CD4-positive, alpha-beta T cell treated with Interleukin-15 for 4 hours (primary cell): ENCODE measurements around the gene MSI2.
"Not testable (repeated sequence)": the region's sequence is repeated elsewhere in the genome, so short reads cannot be mapped to it uniquely, and the experiment has no call there.

ENCODE experiments used
- DNase-seq: peaks from one replicate; pipeline ENCODE4 v3.0.0-alpha.2; 2020; ENCODE audit warnings: low spot score

The MSI2 gene

GRCh38 chr17:57292091-57292490, 35.8 kb downstream of the MSI2 start:
- DNase-seq = no peak

DNA sequence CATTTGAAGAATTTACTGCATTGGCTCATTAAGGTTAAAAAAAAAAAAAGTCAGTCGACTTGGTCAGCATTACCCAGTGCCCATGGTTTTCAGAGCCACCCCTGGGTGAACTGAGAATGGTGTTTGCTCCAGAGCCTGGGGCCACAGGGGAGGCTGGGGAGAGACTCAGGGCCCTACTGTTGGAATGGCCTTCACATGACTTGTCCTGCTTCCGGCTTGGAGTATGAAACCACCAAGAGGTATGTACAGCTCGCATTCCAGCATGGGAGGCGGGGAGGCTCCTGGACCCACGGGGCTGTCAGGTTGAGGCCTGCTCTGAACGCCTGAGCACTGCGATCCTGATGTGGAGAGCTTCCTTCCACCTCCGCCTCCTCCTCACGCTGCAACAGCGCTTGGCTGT, 36.8 kb downstream of the MSI2 start:
- DNase-seq = no peak

GRCh38 chr17:57294101-57294500, 37.8 kb downstream of the MSI2 start:
- DNase-seq = no peak

- DNase-seq = peak; percentile 48
Measured at GRCh38 chr17:57294629-57295501, 38.5 kb downstream of the MSI2 start.

- no peak for DNase-seq
Measured at GRCh38 chr17:57295526-57296023, 39.3 kb downstream of the MSI2 start.

- no peak for DNase-seq
Measured at GRCh38 chr17:57296231-57296630, 39.9 kb downstream of the MSI2 start.

- DNase-seq = no peak
Measured at GRCh38 chr17:57299176-57299575, 42.9 kb downstream of the MSI2 start.

DNA sequence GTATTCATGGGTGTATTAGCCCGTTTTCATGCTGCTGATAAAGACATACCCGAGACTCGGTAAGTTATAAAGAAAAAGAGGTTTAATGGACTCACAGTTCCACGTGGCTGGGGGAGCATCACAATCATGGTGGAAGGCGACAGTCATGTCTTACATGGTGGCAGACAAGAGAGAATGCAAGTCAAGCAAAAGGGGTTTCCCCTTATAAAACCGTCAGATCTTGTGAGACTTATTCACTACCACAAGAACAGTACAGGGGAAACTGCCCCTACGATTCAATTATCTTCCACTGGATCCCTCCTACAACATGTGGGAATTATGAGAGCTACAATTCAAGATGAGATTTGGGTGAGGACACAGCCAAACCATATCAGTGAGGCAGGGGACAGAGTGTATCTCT, 44.3 kb downstream of the MSI2 start:
- DNase-seq = not testable (repeated sequence)

- DNase-seq = no peak
Measured at GRCh38 chr17:57302690-57303465, 46.6 kb downstream of the MSI2 start.

DNA sequence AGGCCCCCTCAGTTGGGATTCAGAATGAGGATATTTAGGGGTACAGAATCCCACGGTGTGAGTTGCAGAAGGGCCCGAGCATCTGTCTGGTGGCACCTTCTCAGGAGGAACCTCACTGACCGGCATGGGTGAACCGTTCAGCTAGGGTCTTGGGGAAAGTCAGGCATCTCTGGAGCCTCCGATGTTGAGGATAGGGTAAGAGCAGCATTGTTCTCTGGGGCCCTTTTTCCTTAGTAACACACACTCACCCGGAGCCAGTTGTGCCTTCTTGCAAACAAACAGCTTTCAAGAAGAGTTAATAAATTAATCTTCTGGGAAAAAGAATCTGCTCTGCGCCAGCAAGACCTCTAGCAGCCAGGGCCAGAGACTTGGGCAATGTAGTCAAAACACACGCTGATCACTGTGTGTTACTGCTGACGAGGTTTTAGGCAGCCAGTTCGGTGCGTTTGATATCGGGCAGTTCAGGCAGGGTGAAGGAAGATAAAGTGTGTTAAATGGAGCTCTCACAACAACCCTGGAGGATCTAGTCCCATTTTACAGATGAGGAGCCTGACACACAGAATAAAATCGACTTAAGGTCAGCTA, 48.9 kb downstream of the MSI2 start:
- DNase-seq = no peak

DNA sequence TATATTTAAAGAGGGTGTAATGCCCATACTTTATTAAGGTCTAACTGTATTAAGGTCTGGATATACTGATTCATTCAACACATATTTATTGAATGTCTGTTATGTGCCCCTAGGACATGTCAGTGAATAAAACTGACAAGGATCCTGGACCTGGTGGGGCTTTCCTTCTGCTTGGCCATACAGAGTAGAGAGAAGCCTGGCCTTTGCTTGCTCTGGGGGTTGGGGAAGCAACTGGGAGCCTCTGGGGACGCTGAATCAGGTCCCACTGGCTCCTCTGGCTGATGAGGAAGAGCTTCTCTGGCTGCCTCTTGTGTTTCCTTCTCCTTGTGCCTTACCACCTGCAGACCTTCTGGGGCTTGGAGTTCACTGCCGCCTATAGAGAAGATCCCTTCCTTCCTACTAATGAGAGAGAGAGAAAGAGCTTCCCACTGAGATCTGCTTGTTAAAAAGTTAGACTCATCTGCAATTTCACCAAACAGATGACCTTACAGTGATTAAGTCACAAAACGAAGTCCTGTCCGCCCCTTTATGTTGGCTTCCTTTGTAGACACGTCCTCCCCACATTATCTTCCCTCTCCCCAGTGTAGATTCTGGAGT, 49.7 kb downstream of the MSI2 start:
- no peak for DNase-seq

DNA sequence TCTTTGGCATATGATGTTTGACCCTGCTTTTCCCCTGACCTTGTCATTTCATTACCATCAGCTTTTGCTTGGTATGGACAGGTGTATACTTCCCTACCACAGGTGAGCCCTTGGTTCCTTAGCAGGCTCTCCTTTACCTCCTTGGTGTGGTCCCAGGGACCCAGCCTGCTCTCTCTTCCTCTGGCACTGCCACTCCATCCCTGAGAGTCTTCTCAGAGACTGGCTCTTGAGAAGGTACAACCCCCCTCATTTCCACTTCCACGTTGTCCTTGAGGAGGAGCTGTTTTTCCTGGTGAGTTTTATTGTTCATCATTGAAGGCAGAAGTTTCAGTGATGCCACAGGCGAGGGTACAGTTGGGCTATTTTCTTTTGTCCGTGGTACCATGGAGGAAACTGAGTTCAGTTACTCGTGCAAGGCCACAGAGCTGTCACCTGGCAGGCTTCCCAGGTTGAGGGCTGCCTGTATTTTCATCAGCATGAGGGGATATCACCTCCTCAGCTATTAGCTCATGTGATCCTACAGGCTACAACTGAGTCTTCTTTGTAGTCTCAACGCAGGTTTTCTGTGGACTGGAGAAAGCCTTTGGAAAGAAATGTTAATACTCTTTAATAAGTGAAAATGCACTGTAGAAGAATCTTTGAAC, 52.3 kb downstream of the MSI2 start:
- DNase-seq = no peak

DNA sequence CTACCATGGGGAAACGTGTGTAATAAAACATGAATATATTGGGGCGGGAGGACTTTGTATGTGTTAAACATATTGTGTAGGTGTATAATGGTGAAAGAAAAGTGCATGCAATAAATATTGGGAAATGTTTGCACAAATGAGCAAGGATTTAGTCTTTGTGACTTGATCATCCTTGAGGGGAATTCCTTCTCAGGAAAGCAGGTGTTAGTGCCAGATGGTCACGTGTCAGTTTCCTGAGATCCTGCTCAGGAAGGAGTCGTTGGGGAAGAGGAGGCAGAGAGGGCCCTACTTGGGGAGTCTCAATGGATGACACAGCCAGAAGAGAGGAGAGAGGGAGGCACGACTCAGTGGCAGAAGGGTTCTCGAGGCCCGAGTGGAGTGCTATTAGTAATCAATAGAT, 53.2 kb downstream of the MSI2 start:
- no peak for DNase-seq

DNA sequence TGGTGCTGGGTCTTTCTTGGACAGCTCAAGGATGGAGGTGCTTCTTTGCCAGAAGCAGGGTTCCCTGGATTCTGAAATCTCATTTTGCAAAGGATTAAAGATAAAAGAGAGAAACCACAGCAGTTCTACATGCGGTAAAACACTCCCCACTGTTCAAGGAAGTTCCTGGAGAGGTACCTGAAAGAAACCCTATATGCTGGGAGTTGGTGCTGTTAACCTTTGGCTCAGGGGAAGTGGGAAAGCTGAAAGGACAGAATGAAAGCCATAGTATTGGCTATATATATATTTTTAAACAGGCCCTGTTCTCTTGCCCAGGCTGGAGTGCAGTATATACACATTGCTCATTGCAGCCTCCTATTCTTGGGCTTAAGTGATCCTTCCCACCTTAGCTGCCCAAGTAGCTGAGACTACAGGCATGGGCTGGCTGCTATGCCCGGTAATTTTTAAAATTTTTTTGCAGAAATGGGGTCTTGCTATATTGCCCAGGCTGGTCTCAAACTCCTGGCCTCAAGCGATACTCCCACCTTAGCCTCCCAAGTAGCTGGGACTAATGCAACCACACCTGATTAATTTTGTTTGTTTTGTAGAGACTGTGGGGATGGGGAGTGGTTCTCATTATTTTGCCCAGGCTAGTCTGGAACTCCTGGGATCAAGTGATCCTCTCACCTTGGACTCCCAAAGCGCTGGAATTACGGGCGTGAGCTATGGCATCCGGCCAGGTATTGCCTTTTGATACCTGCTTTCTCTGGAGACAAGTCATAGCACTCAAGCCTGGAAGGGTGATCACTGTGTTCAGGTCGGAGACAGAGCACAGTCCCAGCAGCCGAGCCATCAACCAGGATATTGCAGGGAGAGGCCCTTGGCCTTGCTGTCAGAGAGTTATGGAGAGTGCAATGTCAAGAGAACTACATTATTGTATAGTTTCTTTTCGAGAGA, 55.2 kb downstream of the MSI2 start:
- DNase-seq = no peak

DNA sequence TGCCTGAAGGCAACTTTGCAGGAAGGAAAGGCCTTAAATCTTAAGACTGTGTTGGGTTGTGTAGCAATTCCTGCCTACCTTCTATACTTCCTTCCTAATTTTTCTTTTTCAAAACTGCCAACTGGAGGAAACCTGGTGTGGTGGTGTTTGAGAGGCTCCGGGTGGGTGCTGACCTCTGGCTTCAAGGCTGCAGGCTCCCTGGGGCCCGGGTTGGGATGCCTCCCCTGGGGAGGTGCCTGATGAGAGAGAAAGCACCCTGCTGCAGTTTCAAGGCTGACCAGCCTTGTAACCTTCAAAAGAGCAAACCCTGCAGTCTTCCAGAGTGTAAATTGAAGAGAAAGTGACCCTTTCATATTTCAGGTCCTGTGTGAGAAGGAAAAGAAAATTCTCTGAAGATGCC, 55.9 kb downstream of the MSI2 start:
- DNase-seq = no peak

GRCh38 chr17:57313097-57313835, 56.9 kb downstream of the MSI2 start:
- no peak for DNase-seq

DNA sequence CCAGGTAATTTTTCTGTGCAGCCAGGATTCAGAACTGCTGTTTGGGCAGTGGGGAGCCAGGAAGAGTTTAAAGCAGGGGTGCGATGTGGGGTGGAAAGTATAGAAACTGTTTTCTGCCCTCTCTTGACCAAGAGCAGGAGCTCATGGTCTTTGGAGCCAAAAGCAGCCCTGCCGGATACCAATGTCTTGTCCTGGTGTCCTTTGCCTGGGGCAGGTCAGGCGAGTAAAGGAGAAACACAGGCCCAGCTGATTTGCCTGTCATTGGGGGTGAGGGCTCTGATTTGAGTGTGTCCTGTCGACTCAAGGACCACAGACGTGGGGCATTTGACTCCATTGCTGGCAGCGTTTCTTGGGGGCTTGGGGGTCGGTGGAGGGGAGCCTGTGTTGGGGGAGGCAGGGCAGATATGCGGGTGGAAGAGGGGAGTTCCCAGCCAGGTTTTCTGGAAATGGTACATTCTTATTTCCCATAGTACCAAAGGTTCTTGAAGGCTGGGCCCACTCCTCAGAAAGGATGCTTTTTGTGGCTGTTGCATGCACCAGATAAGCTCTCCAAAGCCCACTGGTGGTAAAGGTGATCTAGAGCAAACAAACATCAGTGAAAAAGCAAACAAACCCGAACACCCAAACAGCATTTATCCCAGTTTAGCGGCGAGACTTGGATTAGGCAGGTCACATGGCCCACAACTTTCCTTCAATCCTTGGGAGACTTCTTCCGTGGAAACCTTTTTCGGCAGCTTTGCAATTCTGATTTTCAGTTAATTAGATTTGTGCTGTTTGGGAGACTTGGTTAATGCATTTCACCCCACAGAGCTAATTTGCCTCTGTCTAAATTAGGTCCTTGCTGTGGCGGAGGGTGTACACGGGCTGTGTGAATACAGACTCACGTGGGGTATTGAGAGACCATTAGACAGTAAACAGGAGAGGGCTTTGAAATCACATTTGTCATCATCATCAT, 59.0 kb downstream of the MSI2 start:
- no peak for DNase-seq

- DNase-seq = no peak
Measured at GRCh38 chr17:57316361-57316760, 60.0 kb downstream of the MSI2 start.

GRCh38 chr17:57317079-57317478, 60.8 kb downstream of the MSI2 start:
- no peak for DNase-seq
